ENCODE measurements around the gene CAMK2B.

DNA sequence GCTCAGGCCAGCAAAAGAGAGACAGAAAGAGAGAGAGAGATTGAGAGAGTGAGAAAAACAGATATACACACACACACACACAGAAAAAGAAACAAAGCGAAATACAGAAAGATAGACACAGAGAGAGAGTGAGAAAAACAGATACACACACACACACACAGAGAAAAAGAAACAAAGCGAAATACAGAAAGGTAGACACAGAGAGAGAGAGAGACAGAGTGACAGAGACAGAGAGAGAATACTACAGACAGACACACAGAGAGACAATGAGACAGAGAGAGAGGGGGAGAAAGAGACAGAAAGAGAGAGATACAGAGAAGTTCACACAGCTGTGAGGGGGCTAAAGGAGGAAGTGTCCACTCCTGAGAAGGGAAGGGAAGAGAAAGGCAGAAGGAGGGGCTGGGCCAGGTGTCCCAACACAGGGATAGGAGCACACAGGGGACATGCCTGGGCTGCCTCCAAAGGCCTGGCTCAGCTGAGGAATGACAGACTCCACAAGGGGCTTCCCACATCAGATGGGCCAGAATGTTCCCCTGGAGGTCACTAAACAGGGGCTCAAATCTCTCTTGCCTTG, 140.4 kb downstream of the CAMK2B start:
- no peak for TF ChIP-seq EP300 (IDR thresholded peaks at IDR 0.05)
- TF ChIP-seq, protein P1, sequence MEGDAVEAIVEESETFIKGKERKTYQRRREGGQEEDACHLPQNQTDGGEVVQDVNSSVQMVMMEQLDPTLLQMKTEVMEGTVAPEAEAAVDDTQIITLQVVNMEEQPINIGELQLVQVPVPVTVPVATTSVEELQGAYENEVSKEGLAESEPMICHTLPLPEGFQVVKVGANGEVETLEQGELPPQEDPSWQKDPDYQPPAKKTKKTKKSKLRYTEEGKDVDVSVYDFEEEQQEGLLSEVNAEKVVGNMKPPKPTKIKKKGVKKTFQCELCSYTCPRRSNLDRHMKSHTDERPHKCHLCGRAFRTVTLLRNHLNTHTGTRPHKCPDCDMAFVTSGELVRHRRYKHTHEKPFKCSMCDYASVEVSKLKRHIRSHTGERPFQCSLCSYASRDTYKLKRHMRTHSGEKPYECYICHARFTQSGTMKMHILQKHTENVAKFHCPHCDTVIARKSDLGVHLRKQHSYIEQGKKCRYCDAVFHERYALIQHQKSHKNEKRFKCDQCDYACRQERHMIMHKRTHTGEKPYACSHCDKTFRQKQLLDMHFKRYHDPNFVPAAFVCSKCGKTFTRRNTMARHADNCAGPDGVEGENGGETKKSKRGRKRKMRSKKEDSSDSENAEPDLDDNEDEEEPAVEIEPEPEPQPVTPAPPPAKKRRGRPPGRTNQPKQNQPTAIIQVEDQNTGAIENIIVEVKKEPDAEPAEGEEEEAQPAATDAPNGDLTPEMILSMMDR (IDR thresholded peaks at IDR 0.05): no peak
- no peak for TF ChIP-seq POLR2A (IDR thresholded peaks at IDR 0.05)
